ENCODE results near the gene THAP3. TPM values are rescaled to one million over a fixed set of nuclear protein-coding genes. Genes with fewer than 3 reads are reported as not detected.

The THAP3 gene
- total RNA-seq, 1 donor from 2014 or later = 23.9 TPM

- intact Hi-C loops (cut with micrococcal nuclease) = no loop called here
These were observed 34.6 kb upstream of the THAP3 start for GRCh38 chr1:6590046-6590445.

DNA sequence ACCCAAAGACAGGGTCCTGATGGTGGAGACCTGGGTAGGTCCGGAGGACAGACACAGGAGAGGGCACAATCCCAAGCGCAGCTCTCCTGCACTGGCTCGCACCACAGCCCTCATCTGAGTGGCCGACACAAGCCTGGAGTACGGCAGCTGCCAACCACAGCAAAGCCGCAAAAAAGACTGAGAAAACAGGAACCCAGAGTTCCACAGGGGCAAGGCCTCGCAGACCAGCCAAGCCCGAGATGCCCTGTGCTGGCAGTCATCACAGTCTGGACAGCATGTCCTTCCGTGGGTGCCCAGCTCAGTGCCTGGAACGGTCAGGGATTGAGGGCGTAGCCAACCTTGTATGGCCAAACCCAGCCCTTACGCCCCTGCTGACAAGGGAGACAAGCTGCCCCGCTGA is 33.4 kb upstream of the THAP3 start:
- intact Hi-C loops (cut with micrococcal nuclease) = no loop called here

GRCh38 chr1:6591644-6592043 is 33.0 kb upstream of the THAP3 start:
- intact Hi-C loops (cut with micrococcal nuclease) = no loop called here

DNA sequence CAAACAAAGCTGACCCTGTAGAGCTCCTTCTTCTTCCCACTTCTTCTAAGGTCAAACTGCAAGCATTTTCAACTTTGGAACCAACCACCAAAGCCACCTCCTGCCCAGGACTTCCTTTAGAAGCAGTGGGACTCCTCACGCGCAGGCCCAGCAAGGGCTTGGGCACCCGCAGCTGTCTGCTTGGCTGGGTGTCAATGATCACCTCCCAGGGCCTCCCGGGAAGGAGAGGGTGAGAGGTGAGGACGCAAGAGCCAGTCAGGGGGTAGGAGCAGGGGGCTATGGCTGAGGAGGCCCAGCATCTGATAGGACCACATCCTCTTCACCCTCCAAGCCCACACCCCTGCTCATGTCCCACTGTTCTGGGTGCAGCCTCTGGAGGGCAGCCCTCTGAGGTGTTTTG is 32.2 kb upstream of the THAP3 start:
- intact Hi-C loops (cut with micrococcal nuclease) = no loop called here

DNA sequence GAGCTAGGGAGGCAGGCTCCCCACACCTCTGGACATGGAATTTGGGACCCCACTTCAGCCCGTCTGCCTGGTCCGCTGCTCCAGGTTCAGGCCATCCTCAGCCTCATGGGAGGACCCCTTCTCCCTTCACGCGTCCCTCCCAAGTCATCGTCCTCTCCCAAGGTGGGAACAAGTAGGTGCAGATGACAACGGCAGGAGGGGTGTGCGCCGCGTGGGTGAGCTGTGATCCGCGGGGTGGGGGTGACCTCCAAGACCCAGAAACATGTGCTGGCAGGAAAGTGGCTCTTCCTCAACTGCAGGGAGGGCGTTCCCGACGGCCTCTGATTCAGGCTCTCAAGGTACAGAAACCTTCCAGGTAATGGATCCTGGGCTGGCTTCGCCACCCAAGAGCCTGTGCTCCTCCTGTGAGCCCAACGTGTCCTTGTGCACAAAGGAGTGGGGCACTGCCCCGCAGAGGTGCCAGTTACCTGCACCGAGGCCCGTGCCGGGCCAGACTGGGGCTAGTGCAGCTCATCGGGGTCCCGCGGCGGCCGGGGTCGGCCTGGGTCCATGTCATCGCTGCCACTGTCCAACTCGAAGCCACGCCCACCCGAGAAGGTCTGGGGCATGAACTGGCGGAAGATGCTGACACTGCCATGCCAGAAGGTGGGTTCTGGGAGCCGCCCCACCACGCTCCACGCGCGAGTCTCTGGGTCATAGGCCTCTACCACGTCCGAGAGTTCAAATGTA is 31.6 kb upstream of the THAP3 start:
- intact Hi-C loops (cut with micrococcal nuclease) = no loop called here

DNA sequence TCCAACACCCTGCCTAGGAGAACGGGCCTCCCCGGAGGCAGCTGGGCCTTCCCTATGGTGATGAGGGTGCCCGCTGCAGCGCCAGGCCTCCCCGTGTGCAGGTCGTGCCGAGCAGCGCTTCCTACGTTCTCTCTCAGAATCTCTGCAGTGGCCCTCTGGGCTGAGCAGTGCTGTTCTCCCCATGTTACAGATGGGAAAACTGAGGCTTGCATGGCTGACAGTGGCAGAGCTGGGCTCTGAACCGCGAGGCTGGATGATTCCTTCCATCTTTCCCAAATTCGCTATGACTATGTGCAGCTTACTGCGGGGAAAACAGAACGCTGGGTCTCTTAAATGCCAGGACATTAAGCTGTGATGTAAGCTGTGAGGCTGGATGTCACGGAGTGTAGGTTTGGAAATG is 30.9 kb upstream of the THAP3 start:
- intact Hi-C loops (cut with micrococcal nuclease) = no loop called here

- intact Hi-C loops (cut with micrococcal nuclease) = no loop called here
These were observed 29.5 kb upstream of the THAP3 start for GRCh38 chr1:6594977-6595740.

DNA sequence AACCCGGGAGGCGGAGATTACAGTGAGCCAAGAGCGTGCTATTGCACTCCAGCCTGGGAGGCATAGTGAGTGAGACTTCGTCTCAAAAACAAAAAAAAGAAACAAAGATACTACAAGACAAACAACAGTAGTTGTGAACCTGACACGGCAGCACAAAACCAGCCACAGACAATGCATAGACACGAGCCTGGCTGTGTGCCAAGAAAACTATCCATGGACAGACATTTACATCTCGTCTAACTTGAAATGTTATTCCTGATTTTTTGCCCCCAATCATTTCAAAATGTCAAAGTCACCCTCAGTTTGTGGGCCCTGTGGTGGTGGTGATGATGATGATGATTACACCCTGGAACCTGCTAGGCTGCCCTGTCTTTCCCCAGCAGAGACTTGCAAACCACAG is 28.3 kb upstream of the THAP3 start:
- intact Hi-C loops (cut with micrococcal nuclease) = no loop called here

DNA sequence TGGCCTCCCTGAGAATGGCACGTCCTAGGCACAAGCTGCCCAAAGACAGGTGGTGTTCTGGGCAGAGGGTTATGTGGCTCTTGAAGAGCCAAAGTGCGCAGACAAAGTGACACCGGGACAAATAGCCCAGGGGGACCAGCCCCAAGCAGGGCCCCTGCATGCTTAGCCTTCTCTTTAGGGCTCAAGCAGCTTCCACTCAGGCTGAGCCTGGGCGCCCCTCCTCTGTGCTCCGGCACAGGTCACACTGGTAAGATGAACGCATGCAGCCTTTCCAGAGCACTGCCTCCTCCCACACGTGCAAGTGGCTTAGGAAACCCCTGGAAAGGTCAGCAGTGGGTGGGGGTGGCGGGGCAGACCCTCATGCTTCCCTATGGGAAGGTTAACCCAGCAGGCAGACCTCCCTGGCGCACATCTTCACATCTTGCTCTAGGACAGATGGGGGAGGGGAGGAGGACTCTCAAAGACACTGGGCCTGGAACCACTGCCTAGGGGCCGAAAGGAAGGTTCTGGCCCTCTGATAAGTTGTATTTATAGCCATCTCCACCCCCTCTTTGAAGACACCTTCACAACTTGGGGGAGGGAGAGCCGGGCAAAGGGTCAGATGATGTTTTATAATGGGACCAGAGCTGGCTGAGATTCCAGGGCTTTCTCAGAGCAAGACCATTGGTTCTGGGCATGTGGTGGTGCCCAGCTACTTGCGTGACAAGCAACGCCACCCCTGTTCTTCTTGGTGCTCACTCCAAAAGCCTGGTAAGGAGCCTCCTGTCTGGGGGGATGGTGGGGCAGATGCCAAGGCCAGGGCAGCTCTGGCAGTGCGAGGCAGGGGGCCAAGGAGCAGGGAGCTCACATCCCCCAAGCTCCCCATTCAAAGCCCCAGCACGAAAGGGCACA is 27.5 kb upstream of the THAP3 start:
- intact Hi-C loops (cut with micrococcal nuclease) = no loop called here

- intact Hi-C loops (cut with micrococcal nuclease) = loop anchor here (2.0 kb wide), 1 partner anchor 15 kb away; the partner anchor contains the start of gene PHF13
These were observed 26.9 kb upstream of the THAP3 start for GRCh38 chr1:6597777-6598131.

- intact Hi-C loops (cut with micrococcal nuclease) = loop anchor here (2.0 kb wide), 1 partner anchor 13 kb away; the partner anchor contains the start of gene PHF13
These were observed 25.3 kb upstream of the THAP3 start for GRCh38 chr1:6599141-6599975.

- intact Hi-C loops (cut with micrococcal nuclease) = loop anchor here (2.0 to 10.0 kb wide), 5 partner anchors 13 to 1365 kb away; partner anchors contain the start of genes ICMT, NPHP4, PARK7 and PHF13
These were observed 24.7 kb upstream of the THAP3 start for GRCh38 chr1:6599991-6600390.

DNA sequence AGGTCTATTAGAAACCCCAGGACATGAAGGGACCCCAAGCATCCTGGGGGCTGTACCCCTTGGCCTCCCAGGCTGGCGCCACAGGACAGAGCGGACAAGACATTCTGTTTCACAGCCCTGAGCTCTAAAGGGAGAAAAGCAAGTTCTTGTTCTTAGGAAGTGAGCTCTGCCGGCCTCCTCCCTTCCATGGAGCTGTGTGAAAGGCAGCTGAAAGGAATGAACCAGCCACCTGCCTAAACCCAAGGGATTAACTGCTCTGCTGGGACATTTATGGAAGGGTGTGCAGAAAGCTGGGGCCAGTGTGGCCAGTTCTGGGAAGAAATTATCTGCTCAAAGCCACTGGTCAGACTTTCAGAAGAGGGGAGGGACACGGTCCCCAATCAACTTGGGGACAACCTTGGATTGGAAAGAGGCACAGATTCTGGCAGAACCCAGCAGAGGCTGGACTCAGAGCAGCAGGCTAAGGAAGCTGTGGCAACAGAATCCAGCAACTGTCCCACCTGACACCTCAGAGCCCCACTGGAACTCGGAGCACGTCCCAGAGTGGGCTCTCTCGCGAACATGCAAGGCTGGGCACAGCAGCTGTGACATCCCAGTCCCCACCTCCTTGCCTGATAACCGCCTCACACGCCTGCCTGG is 24.1 kb upstream of the THAP3 start:
- intact Hi-C loops (cut with micrococcal nuclease) = loop anchor here (1.0 to 10.0 kb wide), 8 partner anchors 21 to 1364 kb away; partner anchors contain the start of genes DNAJC11, ICMT, NOL9 and NPHP4

DNA sequence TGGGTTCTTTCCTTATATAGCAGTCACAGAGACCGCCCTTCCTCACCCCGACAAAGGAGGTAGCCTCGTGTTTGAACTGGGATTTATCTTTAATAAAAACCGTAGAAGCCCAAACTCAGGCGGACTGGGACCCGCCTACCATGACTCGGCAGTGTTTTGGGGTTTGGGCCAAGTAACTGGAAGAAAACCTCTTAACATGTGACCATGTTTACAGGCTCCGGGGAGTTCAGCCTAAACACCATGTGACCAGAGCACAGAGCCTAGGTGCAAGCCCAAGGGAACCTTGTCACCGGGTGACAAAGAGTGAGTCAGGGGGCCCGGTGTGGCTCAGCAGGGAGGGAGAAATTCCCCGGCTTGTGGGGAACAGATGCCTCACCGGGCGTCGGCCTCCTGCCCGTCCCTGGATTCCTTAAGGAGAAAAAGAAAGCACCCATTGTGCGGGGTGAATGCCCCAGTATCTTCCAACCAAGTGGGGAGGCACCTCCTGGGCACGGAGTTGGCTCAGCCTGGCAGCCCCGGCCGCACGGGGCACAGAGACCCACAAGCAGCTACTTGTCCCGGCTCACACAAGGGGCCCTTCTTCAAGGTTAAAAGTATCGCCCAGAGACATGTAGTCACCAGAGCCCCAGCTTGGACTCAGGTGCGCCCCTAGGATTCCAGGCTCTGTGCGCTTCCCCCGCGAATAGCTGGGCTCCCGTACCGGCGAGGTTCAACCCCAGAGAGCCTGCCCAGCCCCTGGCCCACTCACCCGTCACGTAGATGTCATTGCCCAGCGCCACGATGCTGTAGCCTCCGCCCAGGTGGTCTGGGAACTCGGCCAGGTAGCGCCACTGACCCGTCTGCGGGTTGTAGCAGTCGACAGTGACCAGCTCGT is 23.4 kb upstream of the THAP3 start:
- intact Hi-C loops (cut with micrococcal nuclease) = loop anchor here (1.0 to 10.0 kb wide), 8 partner anchors 22 to 1364 kb away; partner anchors contain the start of genes DNAJC11, ICMT, NOL9 and NPHP4

DNA sequence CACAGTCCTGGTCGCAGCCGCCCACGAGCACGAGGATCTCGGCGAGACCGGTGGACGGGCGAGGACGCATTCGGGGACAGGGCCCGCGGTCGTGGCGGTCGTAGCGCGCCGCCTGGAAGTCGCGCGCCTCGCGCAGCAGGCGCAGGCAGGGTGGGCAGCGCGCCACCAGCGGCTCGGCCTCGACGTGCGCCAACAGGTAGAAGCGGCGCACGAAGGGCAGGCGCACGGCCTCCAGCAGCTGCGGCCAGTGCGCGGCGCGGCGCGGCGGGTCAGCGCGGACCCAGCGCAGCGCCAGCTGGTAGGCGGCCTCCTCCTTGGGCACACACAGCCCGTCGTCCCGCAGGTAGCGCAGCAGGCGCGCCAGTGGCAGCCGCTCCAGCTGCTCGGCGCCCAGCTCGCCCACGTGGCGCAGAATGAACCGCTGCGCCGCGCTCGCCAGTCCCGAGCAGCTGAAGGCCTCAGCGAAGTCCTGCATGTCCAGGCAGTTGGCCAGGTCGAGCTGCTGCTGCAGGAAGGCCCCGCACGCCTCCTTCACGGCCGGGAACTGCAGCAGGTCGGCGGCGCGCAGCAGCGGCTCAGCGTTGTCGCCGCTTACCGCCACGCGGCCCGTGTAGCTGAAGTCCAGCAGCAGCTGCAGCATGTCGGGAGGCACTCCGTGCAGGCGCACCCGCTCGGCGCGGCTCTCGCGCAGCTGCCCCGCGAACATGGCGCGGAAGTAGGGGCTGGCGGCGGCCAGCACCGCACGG is 22.6 kb upstream of the THAP3 start:
- intact Hi-C loops (cut with micrococcal nuclease) = loop anchor here (1.0 to 10.0 kb wide), 11 partner anchors 23 to 1363 kb away; partner anchors contain the start of genes CAMTA1, DNAJC11, ICMT and NOL9

DNA sequence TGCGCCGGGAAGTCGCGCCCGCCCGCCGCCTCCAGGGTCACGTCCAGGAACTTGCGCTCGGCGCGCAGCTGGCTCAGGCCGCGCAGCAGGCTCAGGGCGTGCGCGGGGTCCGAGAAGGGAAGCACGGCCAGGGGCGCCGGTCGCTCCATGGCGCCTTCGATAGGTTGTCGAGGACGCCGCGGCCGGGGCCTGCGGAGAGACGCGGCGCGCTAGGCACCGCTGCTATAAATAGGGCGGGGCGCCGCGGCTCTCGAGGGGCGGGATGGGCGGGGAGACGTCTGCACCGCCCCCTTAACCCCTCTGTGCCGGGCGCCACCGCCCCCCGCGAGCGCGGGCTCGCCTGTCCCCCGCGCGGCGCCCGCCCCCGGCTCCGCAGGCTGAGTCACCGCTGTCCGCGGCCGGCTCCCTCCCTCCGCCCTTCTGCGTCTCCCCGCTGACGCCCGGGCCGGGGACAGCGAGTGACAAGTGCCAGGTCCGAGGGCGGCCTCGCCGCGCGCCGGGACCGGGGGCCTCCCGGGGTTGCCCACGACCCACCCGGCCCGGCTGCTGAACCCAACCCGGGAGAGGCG is 21.9 kb upstream of the THAP3 start, which contains the start of gene KLHL21:
TSS of gene KLHL21 (minus strand) at position 201 of the 569 bp plus-strand sequence. CDS start at position 149, 52 bp downstream.
- intact Hi-C loops (cut with micrococcal nuclease) = loop anchor here (1.0 to 10.0 kb wide), 9 partner anchors 11 to 1362 kb away; partner anchors contain the start of genes CAMTA1, ICMT, NPHP4 and PARK7

DNA sequence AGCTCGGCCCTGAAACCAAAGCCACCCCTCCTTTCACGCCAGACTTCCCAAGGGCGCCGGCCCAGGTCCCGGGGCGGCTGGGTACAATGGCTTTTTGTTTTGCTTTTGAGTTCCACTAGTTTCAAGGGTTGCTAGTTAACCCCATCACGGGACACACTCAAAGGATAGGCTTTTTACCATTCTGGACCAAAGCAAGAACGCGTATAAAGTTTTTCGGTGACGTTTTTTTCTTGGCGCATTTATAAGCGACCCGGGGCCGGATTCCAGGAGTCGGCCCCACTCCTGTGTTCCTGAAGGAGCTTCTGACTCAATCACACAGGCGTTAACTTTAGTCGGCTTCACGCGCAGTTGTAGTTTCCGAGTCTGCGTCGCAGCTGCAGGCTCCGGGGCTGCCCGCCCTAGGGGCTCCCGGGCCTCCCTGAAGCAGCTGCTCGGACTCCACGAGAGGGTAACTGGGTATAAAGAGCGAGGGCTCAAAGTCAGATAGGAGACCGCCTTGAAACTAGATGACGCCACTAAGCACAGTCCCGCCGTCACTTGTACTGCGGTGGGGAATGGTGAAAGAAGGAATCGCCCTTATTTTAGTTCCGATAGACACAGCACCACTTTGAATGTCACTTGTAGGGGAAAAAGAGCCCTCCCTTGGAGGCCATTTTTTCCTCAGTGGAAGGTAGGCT is 21.3 kb upstream of the THAP3 start:
- intact Hi-C loops (cut with micrococcal nuclease) = loop anchor here (1.0 to 10.0 kb wide), 7 partner anchors 10 to 1361 kb away; partner anchors contain the start of genes ICMT, NPHP4, PARK7 and PHF13
